Measurements from ENCODE around the gene FAM171A1. TPM values are rescaled to one million over a fixed set of nuclear protein-coding genes. Genes with fewer than 3 reads are reported as not detected.
A peak's percentile ranks its signal among the peaks of the same experiment; 100 is the strongest.
"Not testable (repeated sequence)": the region's sequence is repeated elsewhere in the genome, so short reads cannot be mapped to it uniquely, and the experiment has no call there.

Gene FAM171A1
- total RNA-seq, 8 experiments from 2014 or later: 16.4 to 44.7 (median 30.9) TPM

DNA sequence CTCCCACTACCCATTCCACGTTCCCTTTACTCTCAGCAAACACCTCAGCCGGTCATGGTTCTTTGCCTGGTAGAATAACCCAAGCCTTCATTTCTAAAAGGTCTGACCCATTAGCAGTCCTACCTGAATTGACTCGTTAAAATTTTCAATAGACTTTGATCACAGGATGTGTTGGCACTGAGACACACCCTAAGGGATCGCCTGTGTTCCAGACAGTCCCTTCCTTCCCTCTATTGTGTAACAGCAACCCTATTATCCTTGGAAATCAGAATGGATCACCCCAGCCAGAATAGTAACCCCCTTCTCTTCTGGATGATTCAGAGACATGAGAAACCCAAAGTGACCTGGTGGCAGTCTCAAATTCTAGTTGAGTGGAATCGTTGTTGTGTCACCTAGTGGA lies 20.4 kb upstream of the FAM171A1 start:
- no peak for ATAC-seq (replicated peaks in 6 of 8)
- Histone ChIP-seq H3K4me3 (no peak overlapping the region), H3K27ac (no peak overlapping the region), H3K4me1 (replicated peaks in 1 of 2) (no peaks in the 10 kb centered on the region)
- in situ Hi-C loops (cut with MboI; ENCODE audit: low pct_unique_long_range_greater_than_20kb in 2 of 9, low sequenced_read_pairs in 9 of 9, unreplicated experiment in 9 of 9): no loop called here
- 38 to 93% (median 77%) methylated on average over 1 to 5 of the region's 5 CpGs; no CpG with 5 or more reads in 1 of the 10 experiments for WGBS, 10 experiments

DNA sequence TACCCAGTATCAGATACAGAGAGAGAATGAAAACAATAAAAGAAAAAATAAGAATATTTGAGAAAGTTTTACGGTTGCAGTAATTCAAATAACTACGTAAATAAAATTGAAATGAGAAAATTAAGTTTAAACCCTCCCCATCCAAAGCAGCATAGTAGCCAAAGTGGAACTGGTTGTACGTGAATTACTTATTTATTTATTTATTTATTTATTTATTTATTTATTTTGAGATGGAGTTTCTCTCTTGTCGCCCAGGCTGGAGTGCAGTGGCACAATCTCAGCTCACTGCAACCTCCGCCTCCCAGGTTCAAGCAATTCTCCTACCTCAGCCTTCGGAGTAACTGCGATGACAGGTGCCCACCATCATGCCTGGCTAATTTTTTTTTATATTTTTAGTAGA lies 17.1 kb upstream of the FAM171A1 start:
- H3K4me3 ChIP-seq; H3K27ac ChIP-seq; in situ Hi-C loops (cut with MboI; ENCODE audit: low pct_unique_long_range_greater_than_20kb in 2 of 9, low sequenced_read_pairs in 9 of 9, unreplicated experiment in 9 of 9); H3K4me1 ChIP-seq (replicated peaks in 1 of 2); ATAC-seq (replicated peaks in 6 of 8): not testable (repeated sequence)
- WGBS, 10 experiments: 69 to 100% (median 91%) methylated on average over 2 to 7 of the region's 7 CpGs

DNA sequence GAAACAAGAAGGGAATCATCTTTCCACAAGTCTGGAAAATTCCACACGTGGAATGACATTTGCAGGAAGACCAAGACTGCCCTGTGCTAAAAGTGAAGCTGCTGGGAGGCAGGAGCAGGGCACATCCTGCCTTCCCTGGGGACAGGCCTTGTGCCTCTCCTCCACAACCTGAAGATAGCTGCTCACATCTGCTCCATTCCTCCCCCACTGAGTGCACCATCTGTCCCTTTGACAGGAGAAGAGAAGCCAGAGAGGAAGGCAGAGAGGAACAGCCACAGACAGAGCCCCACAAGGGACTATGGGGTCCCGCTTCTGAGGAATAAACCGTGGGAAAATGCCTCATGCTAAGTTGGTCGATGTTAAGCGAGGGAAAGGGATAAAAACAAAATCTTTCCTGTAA lies 15.9 kb upstream of the FAM171A1 start:
- in situ Hi-C loops (cut with MboI; ENCODE audit: low pct_unique_long_range_greater_than_20kb in 2 of 9, low sequenced_read_pairs in 9 of 9, unreplicated experiment in 9 of 9): no loop called here
- Histone ChIP-seq H3K27ac (no peak overlapping the region), H3K4me3 (no peak overlapping the region), H3K4me1 (replicated peaks in 1 of 2) (no peaks in the 10 kb centered on the region)
- 20 to 100% (median 68%) methylated on average over 1 to 4 of the region's 5 CpGs; no CpG with 5 or more reads in 2 of the 10 experiments for WGBS, 10 experiments
- ATAC-seq (replicated peaks in 6 of 8): no peak

GRCh38 chr10:15385552-15386455 lies 14.7 kb upstream of the FAM171A1 start:
- no peak overlapping the region for H3K27ac ChIP-seq
- in situ Hi-C loops (cut with MboI; ENCODE audit: low pct_unique_long_range_greater_than_20kb in 2 of 9, low sequenced_read_pairs in 9 of 9, unreplicated experiment in 9 of 9): no loop called here
- no peaks in the 10 kb centered on the region for H3K4me1 ChIP-seq (replicated peaks in 1 of 2)
- WGBS, 10 experiments: 64 to 100% (median 89%) methylated on average over 2 to 16 of the region's 17 CpGs; no CpG with 5 or more reads in 1 of the 10 experiments
- no peak for ATAC-seq (replicated peaks in 6 of 8)
- H3K4me3 ChIP-seq: no peak overlapping the region

DNA sequence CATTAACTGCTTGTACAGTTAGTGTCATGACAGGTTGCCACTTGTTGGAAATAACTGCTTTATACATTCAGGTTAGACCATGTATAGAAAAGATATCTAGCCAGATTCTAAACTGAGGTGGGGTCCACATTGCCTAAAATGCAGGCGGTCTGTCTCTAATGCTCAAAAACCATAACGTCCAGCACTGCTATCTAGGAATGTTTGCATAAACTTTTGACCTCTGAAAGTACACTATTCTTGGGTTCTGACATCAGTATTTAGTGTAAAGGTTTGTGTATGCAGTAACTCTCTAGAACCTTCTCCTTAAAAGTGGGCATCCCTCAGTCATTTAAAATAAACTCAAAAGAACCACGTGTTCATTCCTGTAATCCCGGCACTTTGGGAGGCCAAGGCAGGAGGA lies 10.3 kb upstream of the FAM171A1 start:
- Histone ChIP-seq H3K27ac (no peak overlapping the region), H3K4me3 (no peak overlapping the region), H3K4me1 (replicated peaks in 1 of 2) (no peaks in the 10 kb centered on the region)
- ATAC-seq (replicated peaks in 6 of 8): no peak
- in situ Hi-C loops (cut with MboI; ENCODE audit: low pct_unique_long_range_greater_than_20kb in 2 of 9, low sequenced_read_pairs in 9 of 9, unreplicated experiment in 9 of 9): no loop called here
- 20 to 83% (median 57%) methylated on average over 2 to 4 of the region's 4 CpGs; no CpG with 5 or more reads in 4 of the 10 experiments for WGBS, 10 experiments

GRCh38 chr10:15379078-15379477 lies 8.0 kb upstream of the FAM171A1 start:
- Histone ChIP-seq H3K4me3 (no peak overlapping the region), H3K4me1 (replicated peaks in 1 of 2) (no peaks in the 10 kb centered on the region), H3K27ac (no peak overlapping the region)
- WGBS, 10 experiments: 0 to 93% (median 82%) methylated on average over 1 to 5 of the region's 5 CpGs; no CpG with 5 or more reads in 2 of the 10 experiments
- in situ Hi-C loops (cut with MboI; ENCODE audit: low pct_unique_long_range_greater_than_20kb in 2 of 9, low sequenced_read_pairs in 9 of 9, unreplicated experiment in 9 of 9): no loop called here
- no peak for ATAC-seq (replicated peaks in 6 of 8)

DNA sequence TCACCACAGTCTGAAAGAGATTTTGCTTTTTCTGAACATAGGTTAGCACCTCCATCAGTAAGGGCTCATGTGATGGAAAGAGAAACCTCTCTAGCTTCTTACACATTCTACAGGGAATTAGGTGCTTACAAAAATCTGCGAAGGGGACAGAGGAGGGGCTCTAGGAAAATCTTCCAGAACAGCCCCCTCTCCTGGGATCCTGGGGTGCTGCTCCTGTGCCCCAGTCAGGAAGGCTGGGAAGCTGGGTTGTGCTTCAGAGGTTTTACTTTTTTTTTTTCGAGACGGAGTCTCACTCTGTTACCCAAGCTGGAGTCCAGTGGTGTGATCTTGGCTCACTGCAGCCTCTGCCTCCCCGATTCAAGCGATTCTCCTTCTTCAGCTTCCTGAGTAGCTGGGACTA lies 7.5 kb upstream of the FAM171A1 start:
- no peak overlapping the region for H3K4me3 ChIP-seq
- H3K27ac ChIP-seq: no peak overlapping the region
- WGBS, 10 experiments: 58 to 100% (median 91%) methylated on average over 1 to 4 of the region's 5 CpGs; no CpG with 5 or more reads in 4 of the 10 experiments
- no peaks in the 10 kb centered on the region for H3K4me1 ChIP-seq (replicated peaks in 1 of 2)
- ATAC-seq (replicated peaks in 6 of 8): no peak
- in situ Hi-C loops (cut with MboI; ENCODE audit: low pct_unique_long_range_greater_than_20kb in 2 of 9, low sequenced_read_pairs in 9 of 9, unreplicated experiment in 9 of 9): no loop called here

- in situ Hi-C loops (cut with MboI; ENCODE audit: low pct_unique_long_range_greater_than_20kb in 2 of 9, low sequenced_read_pairs in 9 of 9, unreplicated experiment in 9 of 9): no loop called here
- WGBS, 10 experiments: 0 to 67% (median 33%) methylated on average over 1 of the region's 1 CpG; no CpG with 5 or more reads in 3 of the 10 experiments
Observed at GRCh38 chr10:15374566-15374965, 3.5 kb upstream of the FAM171A1 start.

DNA sequence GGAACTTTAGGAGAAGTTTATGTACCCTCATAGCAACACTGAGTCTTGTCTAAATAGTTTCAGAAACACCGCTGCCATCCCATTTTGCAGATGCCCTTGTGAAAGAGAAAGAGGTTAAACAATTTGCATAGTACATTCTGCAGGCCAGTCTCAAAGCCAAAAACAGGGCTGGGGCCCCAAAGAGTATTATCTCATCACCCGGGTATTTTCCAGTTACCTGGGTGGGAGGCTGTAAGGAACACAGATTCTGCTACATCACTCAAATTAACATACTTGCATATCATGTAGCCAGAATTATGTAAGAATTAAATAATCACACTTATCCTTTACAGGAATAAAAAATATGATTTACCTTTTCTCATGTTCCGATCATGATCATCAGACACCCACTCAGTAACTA lies 3.1 kb upstream of the FAM171A1 start:
- WGBS, 10 experiments: 25 to 100% (median 71%) methylated on average over 1 to 3 of the region's 3 CpGs; no CpG with 5 or more reads in 1 of the 10 experiments
- H3K4me1 ChIP-seq (replicated peaks in 1 of 2): peaks cover 0 to 2% of the 10 kb centered on the region in 2 donors
- ATAC-seq (replicated peaks in 6 of 8): peak in 2 of 8 experiments; percentile 9 to 16
- no peak overlapping the region for H3K4me3 ChIP-seq
- no peak overlapping the region for H3K27ac ChIP-seq
- in situ Hi-C loops (cut with MboI; ENCODE audit: low pct_unique_long_range_greater_than_20kb in 2 of 9, low sequenced_read_pairs in 9 of 9, unreplicated experiment in 9 of 9): no loop called here

More at GRCh38 chr10:15374566-15374965, 3.5 kb upstream of the FAM171A1 start:
- no peak overlapping the region for H3K4me3 ChIP-seq
- H3K27ac ChIP-seq: no peak overlapping the region
- no peaks in the 10 kb centered on the region for H3K4me1 ChIP-seq (replicated peaks in 1 of 2)
- ATAC-seq (replicated peaks in 6 of 8): no peak

- H3K4me1 ChIP-seq (replicated peaks in 1 of 2): peaks cover 7 to 10% of the 10 kb centered on the region in 2 donors
- H3K4me3 ChIP-seq: no peak overlapping the region
- ATAC-seq (replicated peaks in 6 of 8): no peak
- H3K27ac ChIP-seq: no peak overlapping the region
- in situ Hi-C loops (cut with MboI; ENCODE audit: low pct_unique_long_range_greater_than_20kb in 2 of 9, low sequenced_read_pairs in 9 of 9, unreplicated experiment in 9 of 9): no loop called here
- WGBS, 10 experiments: 64 to 100% (median 97%) methylated on average over 1 to 2 of the region's 2 CpGs; no CpG with 5 or more reads in 2 of the 10 experiments
Observed at GRCh38 chr10:15373199-15373598, 2.1 kb upstream of the FAM171A1 start.

- Histone ChIP-seq H3K4me3 (peak overlapping the region; percentile 49 to 100 (median 80)), H3K27ac (peak overlapping the region; percentile 25 to 74), H3K4me1 (replicated peaks in 1 of 2) (peaks cover 12 to 18% of the 10 kb centered on the region in 2 donors)
- ATAC-seq (replicated peaks in 6 of 8): peak; percentile 45 to 66 (median 56)
- in situ Hi-C loops (cut with MboI; ENCODE audit: low pct_unique_long_range_greater_than_20kb in 2 of 9, low sequenced_read_pairs in 9 of 9, unreplicated experiment in 9 of 9): no loop called here
- WGBS, 10 experiments: 0% methylated on average over 1 to 4 of the region's 65 CpGs; no CpG with 5 or more reads in 4 of the 10 experiments
Observed at GRCh38 chr10:15370212-15370855, 755 bp downstream of the FAM171A1 start.

DNA sequence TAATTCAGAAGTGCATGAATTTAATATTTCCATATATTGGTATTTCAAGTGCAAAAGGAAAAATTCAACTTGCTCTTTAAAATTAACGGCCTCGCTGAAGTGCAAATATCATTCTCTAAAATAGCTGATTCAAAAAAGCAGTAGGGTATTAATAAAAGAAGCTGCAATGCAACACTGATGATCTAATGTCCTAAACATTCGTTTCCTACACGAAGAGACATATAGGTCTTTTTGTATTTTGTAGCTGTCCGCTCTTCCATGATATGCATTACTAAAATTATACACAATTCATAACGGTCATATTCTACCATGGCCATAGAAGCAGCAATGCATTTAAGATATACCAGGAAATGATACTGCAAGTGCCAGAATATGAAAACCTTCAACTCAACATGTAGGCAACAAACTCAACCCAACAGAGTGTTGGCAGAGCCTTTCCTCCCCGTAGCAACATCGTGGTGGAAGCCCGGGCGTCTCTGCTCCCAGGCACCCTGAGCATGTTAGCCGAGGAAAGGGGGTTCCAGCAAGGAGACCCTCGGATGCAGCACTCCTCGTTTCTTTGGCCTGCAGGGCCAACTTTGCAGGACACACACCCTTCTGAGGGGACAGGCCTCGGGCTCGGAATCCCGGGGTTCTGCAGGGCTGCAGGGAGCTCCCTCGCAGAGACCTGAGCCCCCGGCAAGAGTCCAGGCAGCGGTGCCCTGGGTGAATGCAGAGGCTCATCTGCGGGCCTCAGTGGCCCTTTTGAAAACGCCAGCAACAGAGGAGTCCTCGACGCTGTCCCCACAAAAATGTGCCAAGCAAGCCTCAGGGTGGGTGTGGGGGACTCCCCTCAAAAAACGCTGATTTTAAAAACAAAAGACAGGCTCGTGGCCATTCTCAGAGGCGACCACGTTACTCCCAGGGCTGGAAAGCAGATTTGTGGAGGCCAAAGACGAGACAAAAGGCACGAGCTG lies 1.6 kb downstream of the FAM171A1 start:
- in situ Hi-C loops (cut with MboI; ENCODE audit: low pct_unique_long_range_greater_than_20kb in 2 of 9, low sequenced_read_pairs in 9 of 9, unreplicated experiment in 9 of 9): loop anchor here in 1 of 9 experiments (10.0 kb wide), 1 partner anchor 155 kb away; no protein-coding TSS in a partner anchor
- peak in 6 of 8 experiments; percentile 5 to 39 (median 25) for ATAC-seq (replicated peaks in 6 of 8)
- WGBS, 10 experiments: 20 to 55% (median 38%) methylated on average over 3 to 15 of the region's 29 CpGs; no CpG with 5 or more reads in 1 of the 10 experiments
- H3K4me3 ChIP-seq: peak overlapping the region; percentile 49 to 100 (median 80)
- peak overlapping the region; percentile 25 to 74 for H3K27ac ChIP-seq
- H3K4me1 ChIP-seq (replicated peaks in 1 of 2): peaks cover 12 to 18% of the 10 kb centered on the region in 2 donors
